Measurements from ENCODE around the gene PTPRD. TPM values are rescaled to one million over a fixed set of nuclear protein-coding genes. Genes with fewer than 3 reads are reported as not detected.

PTPRD gene
- total and polyA plus RNA-seq, 9 donors: 16.2 to 231 (median 85.8) TPM

GRCh38 chr9:8287970-8288369 is 2324.8 kb downstream of the PTPRD start:
- TF ChIP-seq, protein P1, sequence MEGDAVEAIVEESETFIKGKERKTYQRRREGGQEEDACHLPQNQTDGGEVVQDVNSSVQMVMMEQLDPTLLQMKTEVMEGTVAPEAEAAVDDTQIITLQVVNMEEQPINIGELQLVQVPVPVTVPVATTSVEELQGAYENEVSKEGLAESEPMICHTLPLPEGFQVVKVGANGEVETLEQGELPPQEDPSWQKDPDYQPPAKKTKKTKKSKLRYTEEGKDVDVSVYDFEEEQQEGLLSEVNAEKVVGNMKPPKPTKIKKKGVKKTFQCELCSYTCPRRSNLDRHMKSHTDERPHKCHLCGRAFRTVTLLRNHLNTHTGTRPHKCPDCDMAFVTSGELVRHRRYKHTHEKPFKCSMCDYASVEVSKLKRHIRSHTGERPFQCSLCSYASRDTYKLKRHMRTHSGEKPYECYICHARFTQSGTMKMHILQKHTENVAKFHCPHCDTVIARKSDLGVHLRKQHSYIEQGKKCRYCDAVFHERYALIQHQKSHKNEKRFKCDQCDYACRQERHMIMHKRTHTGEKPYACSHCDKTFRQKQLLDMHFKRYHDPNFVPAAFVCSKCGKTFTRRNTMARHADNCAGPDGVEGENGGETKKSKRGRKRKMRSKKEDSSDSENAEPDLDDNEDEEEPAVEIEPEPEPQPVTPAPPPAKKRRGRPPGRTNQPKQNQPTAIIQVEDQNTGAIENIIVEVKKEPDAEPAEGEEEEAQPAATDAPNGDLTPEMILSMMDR (IDR thresholded peaks at IDR 0.05): no peak
- TF ChIP-seq EP300 (IDR thresholded peaks at IDR 0.05): no peak
- TF ChIP-seq POLR2A (IDR thresholded peaks at IDR 0.05): no peak
- peaks cover 1% of the 10 kb centered on the region for H3K4me1 ChIP-seq (ENCODE audit: insufficient read depth)
- intact Hi-C loops (cut with DNase I): no loop called here
- H3K36me3 ChIP-seq: no peaks in the 10 kb centered on the region
- H3K4me3 ChIP-seq: no peak overlapping the region
- WGBS, 3 donors: 73 to 87% (median 77%) methylated on average over 2 of the region's 2 CpGs
- H3K27ac ChIP-seq: no peak overlapping the region
- no peaks in the 10 kb centered on the region for H3K27me3 ChIP-seq
- no peaks in the 10 kb centered on the region for H3K9me3 ChIP-seq
- DNase-seq: no peak

DNA sequence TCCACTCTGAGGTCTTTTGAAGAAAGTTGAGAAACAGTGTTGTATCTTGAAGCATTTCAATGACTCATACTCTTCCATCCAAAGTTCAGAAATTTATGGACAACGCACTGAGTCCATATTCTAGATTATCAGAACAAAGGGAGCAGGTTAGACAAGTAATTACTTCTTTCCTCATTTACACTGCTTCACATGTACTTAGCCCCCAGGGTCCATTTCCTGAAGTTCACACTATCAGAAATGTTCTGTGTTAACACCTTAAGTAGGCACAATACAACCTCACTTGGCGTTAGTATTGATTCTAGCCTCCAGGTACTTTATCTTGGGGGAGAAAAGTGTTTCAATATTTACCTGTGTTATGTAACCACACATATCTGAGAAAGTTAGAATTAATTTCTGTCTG is 2325.3 kb downstream of the PTPRD start:
- Histone ChIP-seq H3K4me1 (ENCODE audit: insufficient read depth) (peaks cover 1% of the 10 kb centered on the region), H3K36me3 (no peaks in the 10 kb centered on the region), H3K4me3 (no peak overlapping the region), H3K27me3 (no peaks in the 10 kb centered on the region), H3K9me3 (no peaks in the 10 kb centered on the region), H3K27ac (no peak overlapping the region)
- WGBS, 3 donors: 77 to 93% (median 93%) methylated on average over 2 of the region's 2 CpGs
- intact Hi-C loops (cut with DNase I): no loop called here
- TF ChIP-seq, protein P1 (IDR thresholded peaks at IDR 0.05): no peak
- TF ChIP-seq EP300 (IDR thresholded peaks at IDR 0.05) (no peak), POLR2A (IDR thresholded peaks at IDR 0.05) (no peak)
- DNase-seq: no peak

GRCh38 chr9:8284884-8285283 is 2327.9 kb downstream of the PTPRD start:
- no peaks in the 10 kb centered on the region for H3K27me3 ChIP-seq
- H3K4me1 ChIP-seq (ENCODE audit: insufficient read depth): peaks cover 1% of the 10 kb centered on the region
- H3K36me3 ChIP-seq: no peaks in the 10 kb centered on the region
- no peak for TF ChIP-seq POLR2A (IDR thresholded peaks at IDR 0.05)
- TF ChIP-seq, protein P1 (IDR thresholded peaks at IDR 0.05): no peak
- no peak for TF ChIP-seq EP300 (IDR thresholded peaks at IDR 0.05)
- intact Hi-C loops (cut with DNase I): no loop called here
- no peak overlapping the region for H3K27ac ChIP-seq
- no peak overlapping the region for H3K4me3 ChIP-seq
- DNase-seq: no peak
- no peaks in the 10 kb centered on the region for H3K9me3 ChIP-seq
- WGBS, 3 donors: 28 to 65% (median 35%) methylated on average over 7 of the region's 7 CpGs

DNA sequence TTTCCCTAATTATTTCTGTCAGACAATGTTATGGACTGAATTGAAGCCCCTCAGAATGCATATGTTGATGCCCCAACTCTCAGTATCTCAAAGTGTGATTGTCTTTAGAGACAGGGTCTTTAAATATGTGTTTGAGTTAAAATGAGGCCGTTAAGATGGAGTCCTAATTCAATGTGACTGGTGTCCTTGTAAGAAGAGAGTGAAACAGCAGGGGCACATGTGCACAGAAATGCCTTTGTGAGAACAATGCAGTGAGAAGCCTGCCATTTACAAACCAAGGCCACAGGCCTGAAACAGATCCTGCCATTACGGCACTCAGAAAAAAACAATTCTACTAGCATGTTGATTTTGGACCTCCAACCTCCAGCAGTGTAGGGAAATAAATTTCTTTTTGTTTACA is 2330.3 kb downstream of the PTPRD start:
- H3K27ac ChIP-seq: no peak overlapping the region
- no peak overlapping the region for H3K4me3 ChIP-seq
- no peaks in the 10 kb centered on the region for H3K9me3 ChIP-seq
- intact Hi-C loops (cut with DNase I): no loop called here
- H3K4me1 ChIP-seq (ENCODE audit: insufficient read depth): peaks cover 1% of the 10 kb centered on the region
- no peak for DNase-seq
- TF ChIP-seq POLR2A (IDR thresholded peaks at IDR 0.05) (no peak), EP300 (IDR thresholded peaks at IDR 0.05) (no peak)
- TF ChIP-seq, protein P1 (IDR thresholded peaks at IDR 0.05): no peak
- H3K27me3 ChIP-seq: no peaks in the 10 kb centered on the region
- 68 to 79% (median 75%) methylated on average over 2 of the region's 2 CpGs for WGBS, 3 donors
- no peaks in the 10 kb centered on the region for H3K36me3 ChIP-seq

Data from ovary (tissue), 9 donors.